ENCODE data around the gene CCDC14.
"Not testable (repeated sequence)": the region's sequence is repeated elsewhere in the genome, so short reads cannot be mapped to it uniquely, and the experiment has no call there.

CCDC14 gene, protein sequence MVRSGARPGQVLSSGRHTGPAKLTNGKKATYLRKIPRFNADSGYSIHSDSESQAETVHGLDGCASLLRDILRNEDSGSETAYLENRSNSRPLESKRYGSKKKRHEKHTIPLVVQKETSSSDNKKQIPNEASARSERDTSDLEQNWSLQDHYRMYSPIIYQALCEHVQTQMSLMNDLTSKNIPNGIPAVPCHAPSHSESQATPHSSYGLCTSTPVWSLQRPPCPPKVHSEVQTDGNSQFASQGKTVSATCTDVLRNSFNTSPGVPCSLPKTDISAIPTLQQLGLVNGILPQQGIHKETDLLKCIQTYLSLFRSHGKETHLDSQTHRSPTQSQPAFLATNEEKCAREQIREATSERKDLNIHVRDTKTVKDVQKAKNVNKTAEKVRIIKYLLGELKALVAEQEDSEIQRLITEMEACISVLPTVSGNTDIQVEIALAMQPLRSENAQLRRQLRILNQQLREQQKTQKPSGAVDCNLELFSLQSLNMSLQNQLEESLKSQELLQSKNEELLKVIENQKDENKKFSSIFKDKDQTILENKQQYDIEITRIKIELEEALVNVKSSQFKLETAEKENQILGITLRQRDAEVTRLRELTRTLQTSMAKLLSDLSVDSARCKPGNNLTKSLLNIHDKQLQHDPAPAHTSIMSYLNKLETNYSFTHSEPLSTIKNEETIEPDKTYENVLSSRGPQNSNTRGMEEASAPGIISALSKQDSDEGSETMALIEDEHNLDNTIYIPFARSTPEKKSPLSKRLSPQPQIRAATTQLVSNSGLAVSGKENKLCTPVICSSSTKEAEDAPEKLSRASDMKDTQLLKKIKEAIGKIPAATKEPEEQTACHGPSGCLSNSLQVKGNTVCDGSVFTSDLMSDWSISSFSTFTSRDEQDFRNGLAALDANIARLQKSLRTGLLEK

DNA sequence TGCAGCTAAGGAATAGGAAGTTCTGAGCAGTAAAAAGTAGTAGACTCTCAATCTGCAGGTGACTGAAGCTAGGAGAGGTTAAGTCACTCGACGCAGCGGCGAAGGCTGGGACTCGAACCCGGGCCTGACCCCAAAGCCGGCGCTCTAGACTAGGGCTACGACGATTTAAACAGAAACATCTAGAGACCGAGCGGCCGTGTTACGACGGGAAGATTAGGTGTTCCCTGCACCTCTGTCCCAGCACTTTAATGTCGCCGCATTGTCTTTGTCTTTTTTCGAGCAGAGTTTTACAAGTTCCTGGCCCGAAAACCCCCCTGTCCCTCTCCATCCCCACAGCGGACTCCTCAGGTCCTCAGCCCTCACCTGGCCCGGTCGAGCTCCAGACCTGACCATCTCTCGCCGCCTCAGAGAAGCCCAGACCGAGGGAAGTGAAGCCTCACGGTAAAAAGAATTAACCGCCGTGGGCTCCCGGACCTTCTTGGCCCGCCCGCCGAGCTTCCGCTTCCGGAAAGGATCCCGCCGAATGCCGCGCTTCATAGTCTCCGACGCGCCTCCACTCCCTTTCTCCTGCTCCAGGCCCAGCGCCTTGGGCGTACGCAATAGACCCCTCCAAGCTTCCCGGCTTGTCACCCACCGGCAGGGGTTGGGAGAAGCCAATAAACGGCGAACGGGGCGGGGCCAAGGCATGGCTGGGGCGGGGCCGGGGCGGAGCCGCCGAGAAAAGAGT is at the start of gene CCDC14:
CCDC14 (minus strand) TSS at position 449 of the 727 bp plus-strand sequence; CDS start at position 393, 56 bp downstream.
- FAIRE-seq = no peak

DNA sequence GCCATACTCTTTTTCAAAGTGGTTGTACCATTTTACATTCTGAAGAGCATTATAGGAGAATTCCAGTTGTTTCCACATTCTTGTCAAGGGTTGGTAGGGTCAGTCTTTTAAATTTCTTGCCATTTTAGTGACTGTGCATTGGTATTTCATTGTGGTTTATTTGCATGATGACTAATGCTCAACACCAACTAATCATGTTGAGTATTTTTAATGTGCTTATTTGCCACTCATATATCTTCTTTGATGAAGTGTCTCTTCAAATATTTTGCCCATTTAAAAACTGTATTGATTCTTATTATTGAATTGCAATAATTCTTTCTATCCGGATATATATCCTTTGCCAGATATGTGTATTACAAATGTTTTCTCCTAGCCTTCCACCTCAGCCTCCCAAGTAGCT is 47.3 kb upstream of the CCDC14 start:
- not testable (repeated sequence) for FAIRE-seq

DNA sequence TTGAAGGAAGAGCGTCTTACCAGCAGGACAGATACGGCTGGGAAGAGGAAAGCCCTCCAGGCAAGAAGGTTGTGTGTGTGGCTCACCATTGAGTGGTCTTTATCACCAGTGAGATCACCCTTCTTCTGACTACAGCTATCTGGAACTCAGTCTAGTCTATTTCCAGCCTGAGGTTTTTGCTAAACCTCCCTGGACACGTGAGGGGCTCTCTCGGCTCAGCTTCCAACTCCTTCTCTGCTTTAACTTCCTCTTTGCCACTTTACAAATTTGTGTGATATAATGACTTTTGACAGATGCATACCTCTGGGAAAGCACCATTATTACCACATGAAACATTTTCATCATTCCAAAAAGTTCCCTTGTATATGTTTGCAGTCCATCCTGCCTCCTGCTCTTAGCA is 46.2 kb upstream of the CCDC14 start:
- FAIRE-seq = no peak

DNA sequence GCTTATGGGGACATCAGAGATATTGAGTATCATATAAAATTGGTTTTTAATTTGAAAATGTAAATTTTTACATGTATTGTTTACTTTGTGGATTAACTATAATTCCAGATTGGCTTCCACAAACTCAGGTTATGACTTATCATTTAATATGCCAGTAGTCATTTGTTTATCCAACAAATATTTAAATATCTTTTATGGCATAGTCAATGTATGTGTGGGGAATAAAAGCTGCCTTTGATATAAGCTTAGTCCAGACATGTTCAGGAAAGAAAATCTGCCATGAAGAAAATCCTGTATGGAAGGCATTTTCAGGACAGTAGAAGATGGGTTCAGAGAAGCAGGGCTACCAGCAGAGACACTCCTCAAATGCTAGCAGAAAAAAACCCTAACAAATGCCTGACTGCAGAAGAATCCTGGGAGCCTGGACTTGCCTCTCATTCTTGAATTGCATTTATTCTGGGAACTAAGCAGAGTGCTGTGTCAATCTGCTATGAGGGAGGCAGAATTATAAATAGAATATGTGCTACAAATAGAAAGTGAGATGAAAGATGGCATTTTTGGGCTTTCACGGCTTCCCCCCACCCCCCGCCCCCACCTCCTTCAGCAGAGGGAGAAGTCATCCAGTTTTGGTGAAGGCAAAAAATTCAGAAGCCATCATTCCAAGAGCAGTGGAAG is 41.5 kb upstream of the CCDC14 start:
- not testable (repeated sequence) for FAIRE-seq

DNA sequence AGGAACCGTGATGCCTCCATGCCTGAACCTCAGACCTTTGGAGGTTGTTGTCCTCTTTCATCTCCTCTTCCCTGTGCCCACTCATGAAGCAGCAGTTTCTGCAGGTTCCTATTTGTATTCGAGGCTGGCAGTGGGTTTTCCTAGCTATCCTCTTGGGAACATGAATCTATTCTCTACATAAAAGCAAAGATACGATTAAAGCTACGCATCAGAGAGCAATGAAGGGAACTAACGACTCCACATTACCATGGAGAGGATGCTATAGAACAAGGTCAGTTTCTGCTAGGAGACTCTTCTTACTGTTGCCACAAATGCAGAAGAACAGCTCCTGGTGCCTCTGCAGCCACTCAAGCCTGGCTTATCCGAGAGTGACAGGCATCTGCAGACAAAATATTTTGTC is 40.3 kb upstream of the CCDC14 start:
- not testable (repeated sequence) for FAIRE-seq

DNA sequence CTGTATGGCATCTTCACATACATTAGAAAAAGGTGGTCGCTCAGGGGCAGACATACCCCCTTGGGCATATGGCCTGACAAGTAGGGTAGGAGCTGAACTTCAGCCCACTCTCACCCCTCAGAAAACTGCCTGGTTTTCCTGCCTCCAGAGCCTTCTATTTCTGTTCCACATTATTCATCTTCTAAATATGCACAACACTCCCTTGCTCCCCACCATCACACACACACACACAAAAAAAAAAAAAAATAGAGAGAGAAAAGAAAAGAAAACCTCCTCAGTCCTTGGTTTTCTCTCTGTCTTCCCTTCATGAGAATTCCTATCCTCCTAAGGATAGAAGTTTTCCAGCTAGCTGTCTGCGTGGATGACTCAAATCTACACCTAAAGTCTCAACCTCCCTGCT is 36.5 kb upstream of the CCDC14 start:
- FAIRE-seq = no peak

DNA sequence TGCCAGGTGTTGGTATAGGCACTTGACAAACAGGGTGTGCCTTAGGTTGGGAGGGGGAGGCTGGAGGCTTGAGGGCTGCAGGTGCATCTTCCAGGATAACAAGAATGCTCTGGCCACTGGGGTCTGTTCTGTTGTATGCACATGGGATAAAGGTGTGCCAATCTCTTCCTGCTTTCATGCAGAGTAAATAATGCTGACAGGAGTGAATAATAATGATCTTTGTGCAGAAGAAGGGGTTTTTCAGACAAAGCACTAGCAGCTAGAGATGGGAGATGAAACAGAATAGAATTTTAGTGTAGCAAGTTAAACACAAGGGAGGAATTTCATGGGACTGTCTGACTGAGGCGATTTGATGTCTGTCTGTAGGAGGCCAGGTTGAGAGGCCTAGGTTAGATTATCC is 32.8 kb upstream of the CCDC14 start:
- FAIRE-seq = no peak

DNA sequence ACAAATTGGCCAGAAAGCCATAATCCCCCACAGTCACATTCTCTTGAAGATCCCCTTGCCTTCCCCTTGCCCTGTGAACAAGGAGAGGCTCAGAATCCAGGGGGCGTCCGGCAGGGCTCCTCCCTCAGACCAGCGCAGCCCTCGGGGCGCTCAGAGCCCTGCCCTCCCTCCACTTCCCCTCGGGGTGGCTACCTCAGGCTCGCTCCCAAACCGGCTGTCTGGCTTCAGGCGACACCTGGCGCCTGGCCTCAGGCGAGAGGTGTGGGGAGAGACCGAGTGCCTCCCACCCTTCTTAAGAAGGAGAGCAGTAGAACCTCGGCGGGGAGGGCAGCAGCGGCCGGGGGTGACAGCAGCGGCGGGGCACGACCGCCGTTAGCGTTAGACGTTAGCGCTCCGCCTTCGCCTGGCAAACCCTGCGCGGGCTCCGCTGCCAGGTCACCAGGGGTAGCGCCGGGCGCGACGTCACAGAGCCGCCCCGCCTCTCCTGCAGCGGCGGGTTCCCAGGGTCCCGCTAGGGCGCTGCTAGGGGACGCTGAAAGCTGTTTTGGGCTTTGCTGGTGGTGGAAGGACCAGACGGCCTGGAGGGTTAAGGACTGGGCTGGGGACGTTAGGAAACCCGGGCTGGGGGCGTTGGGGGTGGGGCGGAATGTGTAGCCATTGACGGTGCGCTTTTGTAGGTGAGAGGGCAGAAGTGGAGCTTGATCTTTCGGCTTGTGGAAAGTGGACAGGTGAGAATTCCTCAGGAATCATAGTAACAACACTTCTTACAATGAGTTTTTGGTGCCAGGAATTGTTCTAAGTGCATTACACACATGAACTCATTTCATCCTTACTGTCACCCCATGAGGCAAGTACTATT is 30.9 kb upstream of the CCDC14 start, which contains the start of gene ROPN1:
ROPN1 (minus strand) TSS at position 395 of the 859 bp plus-strand sequence. CDS start 11,643 bp downstream, outside the sequence.
- not testable (repeated sequence) for FAIRE-seq

DNA sequence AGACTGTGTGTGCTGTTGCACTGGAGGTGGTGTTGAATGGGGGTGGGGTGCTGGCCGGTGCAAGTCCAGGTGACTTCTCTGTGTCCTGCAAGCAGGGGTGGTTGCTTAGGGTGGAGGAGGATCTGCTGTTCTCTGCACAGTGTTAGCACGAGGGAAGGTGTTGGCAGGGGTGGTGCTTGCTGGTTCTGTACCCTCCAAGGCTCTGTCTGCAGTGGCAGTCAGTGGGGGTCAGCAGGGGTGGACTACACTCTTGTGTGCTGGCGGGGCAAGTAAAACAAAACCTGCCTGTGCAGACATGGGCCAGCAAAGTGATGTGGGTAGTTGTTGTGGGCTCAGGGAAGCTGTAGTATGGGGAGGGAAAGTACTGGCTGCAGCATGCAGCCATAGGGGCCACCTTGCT is 25.4 kb upstream of the CCDC14 start:
- FAIRE-seq = no peak

DNA sequence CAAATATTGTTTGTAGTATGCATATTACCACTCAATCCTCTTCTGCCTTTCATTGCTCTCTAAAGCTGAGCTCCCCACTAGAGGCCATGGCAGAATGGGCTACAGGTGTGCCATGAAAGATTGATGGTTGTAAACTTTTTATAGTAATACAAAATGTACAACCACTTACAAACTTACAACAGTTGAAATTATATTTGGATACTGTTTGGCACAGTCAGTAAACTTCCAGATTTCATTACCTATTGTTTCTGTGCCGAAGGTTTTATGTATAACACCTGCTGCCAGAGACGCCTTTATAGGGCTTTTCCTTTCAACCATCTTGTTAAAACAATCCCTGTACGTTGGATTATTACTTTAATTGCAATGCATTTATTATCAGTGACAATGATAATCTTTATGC is 23.9 kb upstream of the CCDC14 start:
- no peak for FAIRE-seq

DNA sequence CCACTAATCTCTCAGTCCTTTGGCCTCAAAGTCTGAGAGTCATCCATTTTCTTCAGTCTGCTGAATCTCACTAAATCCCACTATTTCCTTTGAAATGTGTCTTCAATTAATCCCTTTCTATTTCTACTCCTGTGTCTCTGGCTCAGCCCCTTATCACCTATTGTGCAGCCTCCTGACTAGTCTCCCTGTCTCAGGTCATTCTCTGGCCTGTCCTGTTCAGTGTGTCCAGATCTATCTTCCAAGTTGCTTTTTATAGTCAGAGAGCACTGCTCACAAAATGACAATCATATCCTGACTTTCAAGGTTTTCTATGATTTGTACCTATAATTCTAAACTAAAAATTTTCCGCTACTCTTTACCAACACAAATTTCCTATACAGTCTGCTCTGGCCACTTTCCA is 23.3 kb upstream of the CCDC14 start:
- no peak for FAIRE-seq

DNA sequence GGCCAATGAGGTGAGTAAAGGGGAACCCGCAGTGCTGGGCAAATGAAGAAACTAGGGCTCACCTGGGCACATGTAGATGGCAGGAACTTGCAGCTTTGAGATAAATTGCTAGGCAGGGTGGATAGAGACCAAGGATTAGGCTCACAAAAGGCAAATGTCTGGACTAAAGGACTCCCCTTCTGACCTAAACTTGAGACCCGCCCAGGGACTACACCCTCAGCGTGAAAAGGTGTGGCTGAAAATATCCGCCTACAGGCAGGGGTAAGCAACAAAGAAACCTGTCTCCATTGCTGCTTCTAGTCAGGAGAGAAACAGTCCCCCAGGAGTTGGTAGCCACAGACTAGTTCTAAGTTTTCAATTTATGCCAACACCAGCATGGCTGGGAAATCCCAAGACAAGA is 20.3 kb upstream of the CCDC14 start:
- FAIRE-seq = not testable (repeated sequence)

DNA sequence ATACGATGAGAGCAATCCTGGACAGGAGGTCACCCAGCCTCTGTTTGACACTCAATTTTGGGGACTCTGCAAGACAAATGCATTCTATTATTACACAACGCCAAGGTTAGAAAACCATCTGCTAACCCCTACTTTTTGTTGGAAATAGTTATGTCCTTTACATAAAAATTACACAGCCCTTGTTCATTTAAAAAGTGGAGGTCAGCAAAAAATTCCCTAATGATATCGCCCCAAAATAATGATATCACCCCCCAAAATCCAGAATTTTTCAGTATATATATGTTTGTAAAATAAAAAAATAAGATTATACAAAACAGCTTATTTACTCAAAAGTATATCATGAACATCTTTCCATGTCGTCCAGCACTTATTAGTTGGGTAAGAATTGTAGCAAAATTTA is 19.5 kb upstream of the CCDC14 start:
- no peak for FAIRE-seq

DNA sequence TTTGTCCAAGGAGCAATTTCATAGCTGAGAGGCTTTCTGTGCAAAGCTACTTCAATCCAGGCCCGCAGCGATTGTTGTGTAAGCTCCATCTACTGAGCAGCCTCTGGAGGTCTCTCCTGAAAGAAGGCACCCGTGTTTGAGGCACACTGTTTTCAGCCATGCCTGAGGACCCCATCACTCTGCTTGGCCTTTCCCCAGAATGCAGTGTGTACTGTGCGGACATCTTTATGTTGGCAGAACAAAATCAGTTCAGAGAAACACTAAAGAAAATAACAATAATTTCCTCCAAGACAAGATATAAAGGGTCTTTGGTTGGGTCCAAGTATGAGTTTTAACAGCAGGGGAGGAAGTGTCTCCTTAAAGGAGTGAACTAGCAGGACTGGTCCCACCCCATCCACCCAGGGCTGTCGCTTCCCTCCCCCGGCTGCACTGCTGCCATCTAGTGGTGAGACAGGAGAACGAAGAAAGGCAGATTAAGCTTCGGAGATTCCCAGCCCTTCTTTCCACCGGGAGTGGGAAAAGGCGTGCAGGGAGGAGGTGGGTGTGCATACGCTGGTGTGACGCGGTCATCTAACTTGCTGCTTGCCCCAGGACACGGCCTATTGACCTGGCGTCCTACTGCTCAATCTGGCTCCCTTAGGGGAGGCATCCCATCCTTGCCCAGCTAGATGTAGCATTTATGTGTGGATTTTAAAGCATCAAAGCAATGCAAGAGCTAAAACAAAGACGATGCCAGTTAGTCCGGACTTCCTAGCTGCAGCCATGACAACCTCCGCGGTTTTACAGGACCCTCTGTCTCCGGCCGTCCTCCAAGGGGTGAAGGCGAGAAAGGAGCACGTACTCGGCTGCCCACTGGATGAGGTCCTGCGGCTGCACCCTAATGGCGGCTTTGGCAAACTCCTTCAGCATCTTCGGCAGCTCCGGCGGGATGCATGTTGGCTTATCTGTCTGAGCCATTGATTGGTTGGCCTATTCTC is 18.8 kb upstream of the CCDC14 start:
- FAIRE-seq = peak; percentile 18

DNA sequence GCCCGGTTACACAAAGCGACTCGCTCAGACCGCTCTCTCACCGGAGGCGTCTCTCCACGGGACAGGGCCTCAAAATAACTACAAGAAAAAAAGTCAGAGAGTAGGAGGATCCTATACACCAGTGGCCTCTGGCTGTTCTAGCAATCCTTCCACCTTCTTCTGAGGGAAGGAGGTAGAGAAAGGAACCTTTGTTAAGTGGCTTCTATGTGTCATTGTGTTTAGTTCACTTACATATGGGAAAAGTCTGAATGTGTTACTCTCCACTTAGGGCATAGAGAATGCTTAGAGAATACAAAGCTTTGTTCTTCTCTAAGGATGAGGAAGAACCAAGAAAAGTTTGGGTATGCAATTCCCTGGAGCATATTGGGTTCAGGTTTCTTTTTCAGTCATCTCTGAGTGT is 15.9 kb upstream of the CCDC14 start:
- not testable (repeated sequence) for FAIRE-seq

DNA sequence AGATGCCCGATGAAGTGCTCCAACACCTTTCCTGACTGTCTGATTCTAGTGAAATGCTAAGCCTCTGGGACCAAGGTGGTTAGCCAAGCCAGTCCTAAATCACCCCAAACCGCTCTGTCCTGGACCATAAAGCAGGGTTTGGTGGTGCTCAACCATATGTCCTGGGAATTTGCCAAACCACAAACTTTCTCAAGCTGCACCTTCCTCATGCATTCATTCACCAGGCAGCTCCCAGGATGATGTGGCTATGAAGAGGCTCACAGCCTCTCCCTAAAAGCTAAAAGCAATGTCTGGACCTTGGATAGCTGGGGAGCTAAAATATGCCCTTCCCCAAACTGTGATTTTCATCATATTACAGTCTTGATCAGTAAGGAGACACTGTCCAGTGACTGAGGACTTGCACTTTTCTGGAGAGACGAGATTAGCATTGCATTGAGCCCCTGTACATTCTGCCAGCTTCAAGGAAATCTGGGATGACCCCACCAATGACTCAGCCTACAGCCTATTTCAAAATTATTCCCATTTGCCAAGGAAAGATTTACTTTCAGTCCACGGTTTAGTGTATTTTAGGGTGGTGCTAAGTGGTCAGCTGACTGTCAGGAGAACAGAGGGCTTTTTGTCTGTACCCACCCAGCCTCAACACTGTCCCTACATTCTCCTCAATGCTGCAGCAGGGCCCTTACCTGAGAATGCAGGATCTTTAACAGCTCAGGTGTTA is 15.3 kb upstream of the CCDC14 start:
- not testable (repeated sequence) for FAIRE-seq

DNA sequence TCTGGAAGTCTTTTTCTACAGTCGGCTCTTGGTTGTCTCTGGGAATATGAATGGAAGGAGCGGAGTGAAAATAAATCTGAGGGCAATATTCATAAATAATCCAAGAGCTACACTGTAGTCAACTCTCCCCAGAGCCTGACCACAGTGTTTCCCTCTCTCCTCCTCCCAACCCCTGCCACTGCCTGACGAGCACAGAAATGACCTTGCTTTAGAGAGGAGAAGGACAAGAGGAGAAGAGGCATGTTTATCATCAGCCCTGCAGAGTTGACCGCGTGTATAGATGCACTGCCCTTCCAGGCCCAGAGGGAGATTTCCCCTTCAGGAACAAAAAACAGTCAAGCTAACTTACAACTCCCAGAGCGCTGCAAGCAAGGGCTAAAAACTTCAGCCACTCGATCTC is 14.0 kb upstream of the CCDC14 start:
- not testable (repeated sequence) for FAIRE-seq

DNA sequence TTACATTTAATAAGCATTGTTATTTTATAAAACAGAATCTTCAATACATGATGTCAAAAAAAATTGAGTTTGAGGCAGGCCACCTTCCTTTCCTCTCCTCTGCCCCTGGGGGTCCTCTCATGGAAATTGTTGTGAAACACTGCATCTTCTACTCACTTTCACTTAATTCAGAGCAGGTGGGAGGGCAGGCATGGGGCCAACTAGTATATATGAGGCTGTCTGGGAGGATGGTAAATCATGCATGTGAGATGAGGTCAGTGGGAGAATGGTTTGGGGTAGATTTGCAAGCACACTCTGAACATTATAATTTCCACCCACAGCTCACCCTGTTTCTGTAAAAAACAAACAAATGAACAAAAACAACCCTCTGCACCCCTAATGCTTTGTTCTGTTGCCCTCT is 10.4 kb upstream of the CCDC14 start:
- no peak for FAIRE-seq

DNA sequence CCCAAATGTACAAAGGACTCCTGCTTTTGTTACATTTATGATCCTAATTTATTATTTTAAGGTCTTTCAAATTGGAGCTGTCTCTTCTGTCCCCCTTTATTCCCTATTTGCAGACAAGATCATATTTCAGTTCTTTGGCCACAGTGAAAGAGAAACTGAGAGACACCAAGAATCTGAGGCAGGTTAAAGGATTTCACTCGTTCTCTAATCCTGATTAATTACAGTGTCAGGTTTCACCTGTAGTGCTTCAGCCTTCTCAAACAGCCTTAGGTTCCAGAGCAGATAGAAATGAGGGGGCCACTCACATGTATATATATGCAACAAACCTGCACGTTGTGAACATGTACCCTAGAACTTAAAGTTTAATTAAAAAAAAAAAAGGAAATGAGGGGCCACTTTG is 6.2 kb upstream of the CCDC14 start:
- not testable (repeated sequence) for FAIRE-seq

Measured in colon (tissue), 2 donors.